HG03103 (cell line): ENCODE results near the gene MYCN.
"Not testable (repeated sequence)": the region's sequence is repeated elsewhere in the genome, so short reads cannot be mapped to it uniquely, and the experiment has no call there.

Experiments used
- ATAC-seq: cut with Tn5 transposase; IDR thresholded peaks from one replicate; pipeline ENCODE4 v1.9.1; 2021; ENCODE audit warnings: low read depth; ENCODE audit not compliant: unreplicated experiment

MYCN gene

GRCh38 chr2:15942711-15943345, 2.5 kb downstream of the MYCN start:
- ATAC-seq: no peak

GRCh38 chr2:15943378-15944280, 3.3 kb downstream of the MYCN start:
- ATAC-seq: no peak

DNA sequence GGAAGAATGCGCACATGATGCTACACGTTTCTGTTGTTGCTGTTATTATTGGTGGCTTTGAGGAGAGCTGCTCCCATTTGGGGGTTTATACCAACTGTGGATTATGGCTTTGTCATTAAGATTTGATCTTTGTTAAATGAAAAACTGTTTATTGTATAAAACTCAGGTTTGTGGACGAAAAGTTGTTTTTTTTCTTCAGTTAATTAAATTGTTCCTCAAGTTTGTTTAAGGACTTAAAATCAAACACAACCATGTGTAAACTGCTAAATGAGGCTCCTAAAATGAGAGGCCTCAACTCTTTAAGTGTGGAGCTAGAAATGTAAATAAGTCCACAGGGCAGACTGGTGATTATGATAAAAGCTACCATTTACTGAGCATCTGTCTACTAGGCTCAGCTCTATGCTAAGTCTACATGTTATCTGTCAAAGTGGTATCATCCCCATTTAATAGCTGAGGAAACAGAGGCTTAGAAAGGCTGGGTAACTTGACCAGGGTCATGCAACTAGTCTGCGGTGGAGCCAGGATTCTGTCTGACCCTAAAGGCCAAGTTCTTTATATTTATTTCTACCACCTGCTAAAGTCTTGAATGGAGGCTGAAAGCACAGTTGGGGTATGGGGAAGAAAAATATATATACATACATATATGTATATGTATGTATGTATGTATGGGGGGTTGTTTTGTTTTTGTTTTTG, 4.1 kb downstream of the MYCN start:
- ATAC-seq: no peak

DNA sequence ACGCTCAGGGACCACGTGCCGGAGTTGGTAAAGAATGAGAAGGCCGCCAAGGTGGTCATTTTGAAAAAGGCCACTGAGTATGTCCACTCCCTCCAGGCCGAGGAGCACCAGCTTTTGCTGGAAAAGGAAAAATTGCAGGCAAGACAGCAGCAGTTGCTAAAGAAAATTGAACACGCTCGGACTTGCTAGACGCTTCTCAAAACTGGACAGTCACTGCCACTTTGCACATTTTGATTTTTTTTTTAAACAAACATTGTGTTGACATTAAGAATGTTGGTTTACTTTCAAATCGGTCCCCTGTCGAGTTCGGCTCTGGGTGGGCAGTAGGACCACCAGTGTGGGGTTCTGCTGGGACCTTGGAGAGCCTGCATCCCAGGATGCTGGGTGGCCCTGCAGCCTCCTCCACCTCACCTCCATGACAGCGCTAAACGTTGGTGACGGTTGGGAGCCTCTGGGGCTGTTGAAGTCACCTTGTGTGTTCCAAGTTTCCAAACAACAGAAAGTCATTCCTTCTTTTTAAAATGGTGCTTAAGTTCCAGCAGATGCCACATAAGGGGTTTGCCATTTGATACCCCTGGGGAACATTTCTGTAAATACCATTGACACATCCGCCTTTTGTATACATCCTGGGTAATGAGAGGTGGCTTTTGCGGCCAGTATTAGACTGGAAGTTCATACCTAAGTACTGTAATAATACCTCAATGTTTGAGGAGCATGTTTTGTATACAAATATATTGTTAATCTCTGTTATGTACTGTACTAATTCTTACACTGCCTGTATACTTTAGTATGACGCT, 5.8 kb downstream of the MYCN start:
- ATAC-seq: no peak

DNA sequence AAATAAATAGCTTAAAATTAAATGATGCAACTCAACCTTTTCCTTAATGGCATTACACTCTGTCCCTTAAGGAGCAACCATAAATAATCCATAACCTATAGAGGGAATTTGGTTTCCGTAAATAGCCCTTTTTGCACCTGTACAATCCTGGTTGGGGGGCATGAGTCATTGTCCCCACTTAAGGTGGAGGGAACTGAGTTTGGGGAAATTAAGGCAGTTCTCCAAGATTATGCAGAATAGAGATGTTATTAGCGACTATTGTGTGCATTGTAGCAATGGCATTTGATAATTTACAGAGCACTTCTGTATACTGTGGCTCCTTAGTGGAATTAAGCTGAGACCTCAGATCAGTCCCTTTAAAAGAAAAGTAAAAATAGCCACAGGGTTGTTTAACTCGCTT, 6.6 kb downstream of the MYCN start:
- ATAC-seq: no peak

DNA sequence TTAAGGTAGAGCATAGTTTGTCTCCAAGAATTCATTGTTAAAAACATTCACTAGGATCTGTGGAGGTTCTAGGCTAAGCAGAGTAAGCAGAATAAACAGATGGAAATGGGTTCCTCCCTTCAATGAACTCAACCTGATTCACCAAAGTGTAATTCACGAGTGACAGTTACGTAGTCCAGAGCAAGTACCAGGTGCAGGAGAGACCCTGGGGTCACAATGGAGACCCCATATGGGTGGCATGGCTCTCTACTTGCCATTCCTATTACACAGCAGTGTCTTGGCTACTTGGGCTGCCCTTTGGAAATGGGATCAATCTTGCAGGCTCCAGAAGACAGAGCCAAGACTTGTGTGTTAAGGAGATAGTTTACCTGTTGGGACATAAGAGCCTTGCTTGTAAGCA, 7.1 kb downstream of the MYCN start:
- no peak for ATAC-seq

GRCh38 chr2:15948704-15948957, 8.3 kb downstream of the MYCN start:
- ATAC-seq: no peak

DNA sequence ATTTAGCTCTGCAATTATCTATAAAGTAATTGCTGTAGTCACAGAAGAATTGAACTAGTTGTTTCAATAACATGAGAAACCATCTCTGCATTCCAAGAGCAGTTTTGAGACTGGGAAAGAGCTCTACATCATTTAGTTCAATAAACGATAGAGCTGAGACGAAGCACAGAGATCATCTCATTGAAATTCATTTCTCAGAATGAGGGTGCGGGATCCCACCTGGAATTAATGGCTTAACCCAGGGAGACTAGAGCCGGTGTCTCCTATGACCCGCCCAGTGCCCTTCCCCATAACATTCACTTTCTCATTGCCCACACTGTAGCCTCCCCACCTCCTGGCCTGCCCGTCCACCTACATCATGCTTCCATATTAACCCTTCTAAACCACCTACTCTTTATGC, 8.8 kb downstream of the MYCN start:
- ATAC-seq: no peak

DNA sequence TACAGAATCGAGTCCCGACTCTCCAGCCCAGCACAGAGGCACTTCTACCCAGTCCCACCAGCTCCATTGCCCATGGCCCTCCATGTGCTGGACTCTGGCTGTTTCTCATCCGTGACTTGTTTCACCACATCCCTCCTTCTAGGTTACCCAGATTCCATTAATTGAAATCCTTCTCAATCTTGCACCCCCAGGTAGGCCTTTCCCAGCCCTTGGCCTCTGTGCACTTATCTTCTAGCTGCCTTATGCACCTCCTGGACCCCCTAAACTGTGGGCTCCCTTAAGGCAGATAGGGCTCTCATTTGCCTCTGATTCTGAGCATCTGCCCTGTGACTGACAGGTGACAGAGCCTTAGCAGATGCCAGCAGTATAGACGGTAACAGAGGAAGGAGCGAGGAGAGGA, 9.2 kb downstream of the MYCN start:
- ATAC-seq: no peak

- no peak for ATAC-seq
These were observed 10.0 kb downstream of the MYCN start for GRCh38 chr2:15950088-15950952.

DNA sequence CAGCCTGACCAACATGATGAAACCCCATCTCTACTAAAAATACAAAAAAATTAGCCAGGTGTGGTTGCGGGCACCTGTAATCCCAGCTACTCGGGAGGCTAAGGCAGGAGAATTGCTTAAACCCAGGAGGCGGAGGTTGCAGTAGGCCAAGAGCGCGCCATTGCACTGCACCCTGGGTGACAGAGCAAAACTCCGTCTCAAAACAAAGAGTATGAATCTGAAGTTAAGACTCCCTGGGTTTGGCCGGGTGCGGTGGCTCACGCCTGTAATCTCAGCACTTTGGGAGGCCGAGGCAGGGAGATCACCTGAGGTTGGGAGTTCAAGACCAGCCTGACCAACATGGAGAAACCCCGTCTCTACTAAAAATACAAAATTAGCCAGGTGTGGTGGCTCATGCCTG, 11.6 kb downstream of the MYCN start:
- ATAC-seq: not testable (repeated sequence)

DNA sequence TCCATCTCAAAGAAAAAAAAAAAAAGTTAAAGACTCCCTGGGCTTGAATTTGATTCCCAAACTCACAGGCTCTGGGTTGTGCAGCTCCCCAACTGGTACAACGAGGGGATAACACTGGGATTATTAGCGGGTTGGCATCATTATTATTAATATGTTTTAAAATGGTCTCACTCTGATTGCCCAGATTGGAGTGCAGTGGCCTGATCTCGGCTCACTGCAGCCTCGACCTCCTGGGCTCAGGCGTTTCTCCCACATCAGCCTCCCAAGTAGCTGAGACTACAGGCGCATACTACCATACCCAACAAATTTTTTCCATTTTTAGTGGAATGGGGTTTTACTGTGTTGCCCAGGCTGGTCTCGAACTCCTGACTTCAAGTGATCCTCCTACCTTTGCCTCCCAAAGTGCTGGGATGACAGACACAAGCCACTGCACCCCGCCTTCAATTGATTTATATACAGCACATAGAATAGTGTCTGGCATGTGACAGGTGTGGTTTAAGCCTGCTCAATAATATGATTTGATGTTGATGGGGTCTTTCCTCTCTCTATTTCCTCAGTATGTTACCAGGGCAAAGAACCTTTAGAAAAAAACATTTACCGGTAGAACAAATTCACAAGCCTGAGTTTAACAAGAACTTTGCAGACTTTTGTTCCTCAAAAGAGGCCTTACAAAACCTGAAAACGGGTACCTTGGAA, 12.2 kb downstream of the MYCN start:
- ATAC-seq: no peak

GRCh38 chr2:15953147-15953630, 12.8 kb downstream of the MYCN start:
- no peak for ATAC-seq

GRCh38 chr2:15953891-15954680, 13.7 kb downstream of the MYCN start:
- ATAC-seq: no peak

DNA sequence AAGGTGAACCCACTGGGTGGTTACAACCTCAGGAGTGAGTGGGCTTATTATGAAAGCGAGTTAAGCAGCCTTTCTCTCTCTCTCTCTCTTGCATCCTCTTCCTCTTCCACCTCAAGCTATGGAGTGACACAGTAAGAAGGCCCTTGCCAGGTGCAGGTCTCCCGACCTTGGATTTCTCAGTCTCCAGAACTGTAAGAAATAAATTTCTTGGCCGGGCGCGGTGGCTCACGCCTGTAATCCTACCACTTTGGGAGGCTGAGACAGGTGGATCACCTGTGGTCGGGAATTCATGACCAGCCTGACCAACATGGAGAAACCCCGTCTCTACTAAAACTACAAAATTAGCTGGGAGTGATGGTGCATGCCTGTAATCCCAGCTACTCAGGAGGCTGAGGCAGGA, 14.4 kb downstream of the MYCN start:
- no peak for ATAC-seq

DNA sequence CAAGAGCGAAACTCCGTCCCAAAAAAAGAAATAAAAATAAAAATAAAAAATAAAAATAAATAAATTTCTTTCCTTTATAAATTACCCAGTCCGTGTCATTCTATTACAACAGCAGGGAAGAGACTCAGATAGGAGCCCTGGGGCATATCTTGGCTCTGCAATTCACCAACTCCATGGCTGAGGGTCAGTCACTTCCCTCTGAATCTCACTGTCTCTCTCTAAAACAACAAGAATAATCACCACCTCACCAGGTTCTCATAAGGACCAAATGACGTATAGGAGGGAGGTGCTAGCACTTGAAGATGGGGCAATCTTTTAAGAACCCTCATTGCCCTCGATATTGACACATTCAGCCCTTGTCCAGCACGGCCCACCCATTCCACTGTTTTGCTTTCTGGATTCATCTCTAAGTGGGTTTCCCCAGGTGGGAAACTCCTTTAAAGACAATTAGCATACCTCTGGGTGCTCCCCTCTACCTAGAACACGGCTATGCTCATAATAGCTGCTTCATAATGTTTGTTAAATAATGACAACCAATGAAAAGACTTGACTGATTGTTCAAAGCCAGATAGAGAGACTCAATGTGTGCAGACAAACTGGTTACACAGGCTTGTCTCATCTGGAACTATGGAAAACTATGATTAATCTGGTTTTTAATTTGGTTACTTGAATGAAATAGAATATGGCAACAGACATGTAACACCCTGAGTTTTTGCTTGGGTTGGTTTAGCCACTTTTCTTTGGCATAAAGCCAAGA, 15.1 kb downstream of the MYCN start:
- ATAC-seq: no peak

- no peak for ATAC-seq
These were observed 15.9 kb downstream of the MYCN start for GRCh38 chr2:15956230-15956629.
